HG03025 (cell line): ENCODE results near the gene COL11A1.
"Not testable (repeated sequence)": the region's sequence is repeated elsewhere in the genome, so short reads cannot be mapped to it uniquely, and the experiment has no call there.

Experiments used
- ATAC-seq: cut with Tn5 transposase; IDR thresholded peaks from one replicate; pipeline ENCODE4 v1.9.1; 2021; ENCODE audit warnings: mild to moderate bottlenecking, moderate library complexity; ENCODE audit not compliant: unreplicated experiment, low FRiP score

Gene COL11A1

GRCh38 chr1:102842606-102843005, 265.7 kb downstream of the COL11A1 start:
- no peak for ATAC-seq

- ATAC-seq, result no peak
Observed at GRCh38 chr1:102840741-102841140, 267.6 kb downstream of the COL11A1 start.

- no peak for ATAC-seq
Observed at GRCh38 chr1:102838016-102838415, 270.3 kb downstream of the COL11A1 start.

GRCh38 chr1:102837551-102837950, 270.8 kb downstream of the COL11A1 start:
- no peak for ATAC-seq

GRCh38 chr1:102836991-102837390, 271.3 kb downstream of the COL11A1 start:
- no peak for ATAC-seq

- ATAC-seq, result no peak
Observed at GRCh38 chr1:102834688-102835320, 273.5 kb downstream of the COL11A1 start.

- no peak for ATAC-seq
Observed at GRCh38 chr1:102833151-102833550, 275.2 kb downstream of the COL11A1 start.

- not testable (repeated sequence) for ATAC-seq
Observed at GRCh38 chr1:102826706-102827105, 281.6 kb downstream of the COL11A1 start.
